B cell (primary cell): ENCODE data around the gene C4BPA. TPM values are rescaled to one million over a fixed set of nuclear protein-coding genes. Genes with fewer than 3 reads are reported as not detected.

Experiments
- ATAC-seq: fragments of 200-7000 bp; cut with Tn5 transposase; one replicate; pipeline ENCODE4 v1.10.0; 2021; ENCODE audit warnings: low read depth, mild to moderate bottlenecking, moderate number of reproducible peaks, moderate library complexity
- CTCF ChIA-PET: fragments of 350-600 bp; sonication (Branson Sonifier 250); formaldehyde crosslinking; loops from one replicate; lab custom pipeline; 2021; ENCODE audit warnings: antibody characterized with exemption, inconsistent platforms; lab: Charles Lee
- POLR2A ChIA-PET: fragments of 350-600 bp; sonication (Branson Sonifier 250); formaldehyde crosslinking; loops from one replicate; lab custom pipeline; 2021; ENCODE audit warnings: antibody characterized with exemption; lab: Charles Lee
- DNase-seq: peaks from one replicate; pipeline ENCODE4 v3.0.0; 2013
- H2AFZ ChIP-seq: 2 replicates; pipeline ENCODE4 v1.6.1; 2012; ENCODE audit warnings: mild to moderate bottlenecking, low read depth, low read length; ENCODE audit not compliant: insufficient read depth, poor library complexity, severe bottlenecking
- H3K27ac ChIP-seq, 2 donors: 1 replicate in 1 of 2; 2 replicates in 1 of 2; pipeline ENCODE4 v1.5.1; 2012 to 2013; ENCODE audit warnings: low read length in 2 of 2, mild to moderate bottlenecking in 2 of 2, moderate library complexity in 1 of 2
- H3K27me3 ChIP-seq, 4 experiments: fragments of 200-600 bp in 1 of 4; sonication (generic) in 1 of 4; replicated peaks in 1 of 4; 1 replicate in 2 of 4; 2 replicates in 2 of 4; pipeline versions ENCODE4 v1.6.1 to v1.7.0; 2013 to 2016; ENCODE audit warnings: low read length in 3 of 4, mild to moderate bottlenecking in 2 of 4, mixed read lengths in 1 of 4, moderate library complexity in 1 of 4; ENCODE audit not compliant: insufficient read depth in 4 of 4, control insufficient read depth in 3 of 4; ENCODE audit errors: control extremely low read depth in 1 of 4
- H3K36me3 ChIP-seq, 2 experiments: replicated peaks in 1 of 2; 1 replicate in 1 of 2; 2 replicates in 1 of 2; pipeline versions ENCODE4 v1.6.1 to v1.7.1; 2013; ENCODE audit warnings: low read length in 1 of 2; ENCODE audit not compliant: insufficient read depth in 2 of 2, control insufficient read depth in 1 of 2; ENCODE audit errors: control extremely low read depth in 1 of 2, extremely low read depth in 1 of 2
- H3K4me1 ChIP-seq, 2 donors: fragments of 200-600 bp in 1 of 2; sonication (generic) in 1 of 2; 1 replicate in 1 of 2; 2 replicates in 1 of 2; pipeline versions ENCODE4 v1.5.1 to v1.6.1; 2013 to 2017; ENCODE audit warnings: low read length in 2 of 2; ENCODE audit not compliant: control insufficient read depth in 2 of 2, insufficient read depth in 2 of 2
- H3K4me2 ChIP-seq: replicated peaks from 2 replicates; pipeline ENCODE3; 2012; ENCODE audit warnings: mild to moderate bottlenecking, low read depth, low read length; ENCODE audit not compliant: poor library complexity, severe bottlenecking
- H3K4me3 ChIP-seq, 5 experiments: fragments of 200-600 bp in 1 of 5; sonication (generic) in 1 of 5; 1 replicate in 3 of 5; 2 replicates in 2 of 5; pipeline versions ENCODE4 v1.5.1 to v1.7.0; 2011 to 2016; ENCODE audit warnings: low read length in 4 of 5, mild to moderate bottlenecking in 4 of 5, low read depth in 2 of 5, control low read depth in 1 of 5, moderate library complexity in 1 of 5; ENCODE audit not compliant: insufficient read depth in 1 of 5; ENCODE audit errors: control extremely low read depth in 1 of 5, extremely low read depth in 1 of 5
- H3K79me2 ChIP-seq: fragments of 200-600 bp; sonication (generic); one replicate; pipeline ENCODE4 v1.6.0; 2016; ENCODE audit warnings: low read length; ENCODE audit not compliant: control insufficient read depth, insufficient read depth
- H3K9ac ChIP-seq: fragments of 200-600 bp; sonication (generic); 2 replicates; pipeline ENCODE4 v1.6.1; 2017; ENCODE audit warnings: mild to moderate bottlenecking, low read length, moderate library complexity
- H3K9me3 ChIP-seq, 3 donors: one replicate each; pipeline versions ENCODE4 v1.6.1 to v1.7.1; 2013; ENCODE audit warnings: low read length in 2 of 3; ENCODE audit not compliant: control insufficient read depth in 2 of 3, insufficient read depth in 1 of 3; ENCODE audit errors: control extremely low read depth in 1 of 3
- H4K20me1 ChIP-seq: 2 replicates; pipeline ENCODE4 v1.6.0; 2012; ENCODE audit warnings: mild to moderate bottlenecking, low read length; ENCODE audit not compliant: insufficient read depth, control insufficient read depth, poor library complexity, severe bottlenecking
- H3K27ac Mint-ChIP-seq: one replicate; pipeline ENCODE4 v1.8.0; 2021; ENCODE audit warnings: mixed read lengths
- H3K27me3 Mint-ChIP-seq: one replicate; pipeline ENCODE4 v1.8.0; 2021; ENCODE audit warnings: mixed read lengths
- H3K4me1 Mint-ChIP-seq: one replicate; pipeline ENCODE4 v1.8.0; 2021; ENCODE audit warnings: mixed read lengths
- H3K4me3 Mint-ChIP-seq: one replicate; pipeline ENCODE4 v1.8.0; 2021; ENCODE audit warnings: mixed read lengths
- H3K9me3 Mint-ChIP-seq: one replicate; pipeline ENCODE4 v1.8.0; 2022; ENCODE audit warnings: mixed read lengths; ENCODE audit not compliant: insufficient read depth
- CTCF ChIP-seq: fragments of 200-600 bp; IDR thresholded peaks from one replicate; pipeline ENCODE4 v1.8.0; 2022; ENCODE audit warnings: antibody characterized with exemption, mild to moderate bottlenecking
- EZH2 ChIP-seq: IDR thresholded peaks from 2 replicates; pipeline ENCODE4 v1.6.1; 2012; ENCODE audit warnings: borderline replicate concordance, low read depth, mild to moderate bottlenecking, moderate library complexity, low read length; ENCODE audit not compliant: insufficient read depth, poor library complexity, severe bottlenecking
- WGBS: methylation state at CpG from one replicate; pipeline ENCODE4 v1.1.5; 2013; ENCODE audit warnings: missing lambda C conversion rate; ENCODE audit not compliant: insufficient coverage; 5-methylcytosine and 5-hydroxymethylcytosine counted together
- intact Hi-C: fragments of 100-400 bp; cut with micrococcal nuclease; formaldehyde crosslinking; loops from one replicate; pipeline ENCODE4 v1.10.0; 2022
- polyA plus RNA-seq: library from polyadenylated mRNA; depleted of rRNA; stranded (reverse); fragments of >200 nt; gene quantifications from 2 replicates; pipeline ENCODE4 v1.2.3, GENCODE V29; 2012
- total RNA-seq, 2 donors: library from RNA; stranded (reverse); fragments of 120-200 nt in 1 of 2; gene quantifications; 1 replicate in 1 of 2; 2 replicates in 1 of 2; pipeline versions ENCODE4 v1.2.3 to v1.2.4, GENCODE V29; 2013 to 2022

C4BPA gene
- total and polyA plus RNA-seq, 2 donors (not counting 1 experiment from before 2014, with no cell fraction given): not detected

- H2AFZ ChIP-seq: no peak overlapping the region
- WGBS: 78% methylated on average over 5 of the region's 5 CpGs
- Mint-ChIP-seq H3K9me3 (no peaks in the 10 kb centered on the region), H3K4me1 (peaks cover 22% of the 10 kb centered on the region), H3K27me3 (no peaks in the 10 kb centered on the region), H3K27ac (peak overlapping the region; percentile 39), H3K4me3 (no peak overlapping the region)
- H3K27ac ChIP-seq: peak overlapping the region in 1 of 2 donors; percentile 37
- DNase-seq (peak; percentile 29), ATAC-seq (no peak)
- H3K9ac ChIP-seq: no peak overlapping the region
- H3K4me1 ChIP-seq: peaks cover 20 to 23% of the 10 kb centered on the region in 2 donors
- CTCF ChIA-PET: interaction anchor here (1.0 to 4.7 kb wide), 8 partner anchors 9 to 432 kb away, joined by 3 to 23 read pairs (median 8); partner anchors contain the start of gene CR1
- no peak for TF ChIP-seq EZH2
- no peak for TF ChIP-seq CTCF
- H3K9me3 ChIP-seq: peaks cover 0 to 7% (median 0%) of the 10 kb centered on the region in 3 donors
- POLR2A ChIA-PET: no interaction called here
- no peaks in the 10 kb centered on the region for H3K27me3 ChIP-seq
- intact Hi-C loops: no loop called here
- H3K4me2 ChIP-seq: peak overlapping the region; percentile 27
- H3K4me3 ChIP-seq: no peak overlapping the region
- no peaks in the 10 kb centered on the region for H4K20me1 ChIP-seq
- no peaks in the 10 kb centered on the region for H3K79me2 ChIP-seq
- peaks cover 8 to 43% of the 10 kb centered on the region in 2 experiments for H3K36me3 ChIP-seq
Measured at GRCh38 chr1:207069858-207070506, 34.1 kb upstream of the C4BPA start.

- Histone ChIP-seq H3K27me3 (no peaks in the 10 kb centered on the region), H3K4me2 (peak overlapping the region; percentile 27), H3K9me3 (peaks cover 0 to 7% (median 0%) of the 10 kb centered on the region in 3 donors), H3K4me1 (peaks cover 20 to 23% of the 10 kb centered on the region in 2 donors), H2AFZ (no peak overlapping the region), H4K20me1 (no peaks in the 10 kb centered on the region), H3K36me3 (peaks cover 5 to 43% of the 10 kb centered on the region in 2 experiments), H3K4me3 (no peak overlapping the region), H3K9ac (no peak overlapping the region), H3K27ac (no peak overlapping the region), H3K79me2 (no peaks in the 10 kb centered on the region)
- ATAC-seq (peak; percentile 24), DNase-seq (peak; percentile 22)
- ChIA-PET CTCF (interaction anchor here (0.9 to 4.7 kb wide), 8 partner anchors 10 to 432 kb away, joined by 3 to 23 read pairs (median 7); partner anchors contain the start of gene PFKFB2), POLR2A (no interaction called here)
- TF ChIP-seq EZH2: no peak
- Mint-ChIP-seq H3K4me3 (no peak overlapping the region), H3K9me3 (no peaks in the 10 kb centered on the region), H3K4me1 (peaks cover 22% of the 10 kb centered on the region), H3K27ac (peak overlapping the region; percentile 64), H3K27me3 (no peaks in the 10 kb centered on the region)
- intact Hi-C loops: no loop called here
- WGBS: 80% methylated on average over 2 of the region's 4 CpGs
Measured at GRCh38 chr1:207070811-207071210, 33.2 kb upstream of the C4BPA start.
